Measurements from ENCODE around the gene ASMTL. TPM values are rescaled to one million over a fixed set of nuclear protein-coding genes. Genes with fewer than 3 reads are reported as not detected.

Gene ASMTL
- total RNA-seq, 2 donors from 2014 or later: 30.8 to 43.5 TPM

GRCh38 chrX:1424147-1424851 lies 28.4 kb downstream of the ASMTL start:
- no peak overlapping the region for H3K4me3 ChIP-seq
- TF ChIP-seq, protein P1, sequence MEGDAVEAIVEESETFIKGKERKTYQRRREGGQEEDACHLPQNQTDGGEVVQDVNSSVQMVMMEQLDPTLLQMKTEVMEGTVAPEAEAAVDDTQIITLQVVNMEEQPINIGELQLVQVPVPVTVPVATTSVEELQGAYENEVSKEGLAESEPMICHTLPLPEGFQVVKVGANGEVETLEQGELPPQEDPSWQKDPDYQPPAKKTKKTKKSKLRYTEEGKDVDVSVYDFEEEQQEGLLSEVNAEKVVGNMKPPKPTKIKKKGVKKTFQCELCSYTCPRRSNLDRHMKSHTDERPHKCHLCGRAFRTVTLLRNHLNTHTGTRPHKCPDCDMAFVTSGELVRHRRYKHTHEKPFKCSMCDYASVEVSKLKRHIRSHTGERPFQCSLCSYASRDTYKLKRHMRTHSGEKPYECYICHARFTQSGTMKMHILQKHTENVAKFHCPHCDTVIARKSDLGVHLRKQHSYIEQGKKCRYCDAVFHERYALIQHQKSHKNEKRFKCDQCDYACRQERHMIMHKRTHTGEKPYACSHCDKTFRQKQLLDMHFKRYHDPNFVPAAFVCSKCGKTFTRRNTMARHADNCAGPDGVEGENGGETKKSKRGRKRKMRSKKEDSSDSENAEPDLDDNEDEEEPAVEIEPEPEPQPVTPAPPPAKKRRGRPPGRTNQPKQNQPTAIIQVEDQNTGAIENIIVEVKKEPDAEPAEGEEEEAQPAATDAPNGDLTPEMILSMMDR (IDR thresholded peaks at IDR 0.05): no peak
- ATAC-seq (ENCODE audit: insufficient number of reproducible peaks, low FRiP score, low read depth) (no peak), DNase-seq (ENCODE audit: low spot score) (no peak)
- no peaks in the 10 kb centered on the region for H3K27me3 ChIP-seq (replicated peaks; ENCODE audit: insufficient read depth)
- H3K4me1 ChIP-seq (ENCODE audit: control insufficient read depth in 1 of 2, low read depth in 2 of 2): no peaks in the 10 kb centered on the region
- peaks cover 48% of the 10 kb centered on the region for H3K36me3 ChIP-seq
- peaks cover 11% of the 10 kb centered on the region for H3K9me3 ChIP-seq
- no peak overlapping the region for H3K27ac ChIP-seq

DNA sequence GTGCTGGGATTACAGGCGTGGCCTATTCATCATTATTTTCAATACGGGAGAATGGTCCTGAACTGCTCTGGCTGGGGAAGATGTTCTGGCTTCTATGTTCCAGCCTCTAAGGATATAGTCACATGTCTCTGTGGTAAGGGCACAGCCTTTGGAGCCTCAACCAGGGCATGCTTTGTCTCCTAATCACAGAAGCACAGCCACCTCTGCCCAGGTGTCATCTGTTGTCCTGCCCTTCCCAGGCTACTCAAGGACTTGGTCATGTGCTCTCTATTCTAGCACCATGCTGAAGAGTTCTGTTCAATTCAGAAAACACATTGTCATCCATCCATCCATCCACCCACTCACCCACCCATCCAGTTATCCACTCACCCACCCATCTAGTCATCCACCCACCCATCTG lies 29.5 kb downstream of the ASMTL start:
- Histone ChIP-seq H3K4me3 (no peak overlapping the region), H3K9me3 (peaks cover 11% of the 10 kb centered on the region), H3K27ac (no peak overlapping the region), H3K27me3 (replicated peaks; ENCODE audit: insufficient read depth) (no peaks in the 10 kb centered on the region), H3K36me3 (peaks cover 57% of the 10 kb centered on the region), H3K4me1 (ENCODE audit: control insufficient read depth in 1 of 2, low read depth in 2 of 2) (no peaks in the 10 kb centered on the region)
- ATAC-seq (ENCODE audit: insufficient number of reproducible peaks, low FRiP score, low read depth) (no peak), DNase-seq (ENCODE audit: low spot score) (no peak)
- TF ChIP-seq, protein P1 (IDR thresholded peaks at IDR 0.05): no peak

DNA sequence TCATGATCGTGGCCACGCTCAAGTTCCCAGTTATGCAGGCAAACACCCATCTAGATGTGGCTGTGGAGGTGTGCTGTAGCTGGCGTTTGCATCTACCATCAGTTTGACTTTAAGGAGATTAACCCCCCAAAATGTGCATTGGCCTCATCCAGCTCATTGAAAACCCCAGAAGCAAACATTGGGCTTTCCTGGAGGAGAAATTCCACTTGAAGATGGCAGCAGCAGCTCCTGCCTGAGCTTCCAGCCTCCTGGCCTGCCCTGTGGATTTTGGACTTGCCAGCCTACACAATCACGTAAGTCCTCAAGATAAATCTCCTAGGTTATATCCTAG lies 30.6 kb downstream of the ASMTL start:
- DNase-seq (ENCODE audit: low spot score) (no peak), ATAC-seq (ENCODE audit: insufficient number of reproducible peaks, low FRiP score, low read depth) (no peak)
- H3K4me3 ChIP-seq: no peak overlapping the region
- H3K27ac ChIP-seq: no peak overlapping the region
- peaks cover 56% of the 10 kb centered on the region for H3K36me3 ChIP-seq
- H3K4me1 ChIP-seq (ENCODE audit: control insufficient read depth in 1 of 2, low read depth in 2 of 2): no peaks in the 10 kb centered on the region
- TF ChIP-seq, protein P1 (IDR thresholded peaks at IDR 0.05): no peak
- H3K9me3 ChIP-seq: peaks cover 11% of the 10 kb centered on the region
- H3K27me3 ChIP-seq (replicated peaks; ENCODE audit: insufficient read depth): no peaks in the 10 kb centered on the region

DNA sequence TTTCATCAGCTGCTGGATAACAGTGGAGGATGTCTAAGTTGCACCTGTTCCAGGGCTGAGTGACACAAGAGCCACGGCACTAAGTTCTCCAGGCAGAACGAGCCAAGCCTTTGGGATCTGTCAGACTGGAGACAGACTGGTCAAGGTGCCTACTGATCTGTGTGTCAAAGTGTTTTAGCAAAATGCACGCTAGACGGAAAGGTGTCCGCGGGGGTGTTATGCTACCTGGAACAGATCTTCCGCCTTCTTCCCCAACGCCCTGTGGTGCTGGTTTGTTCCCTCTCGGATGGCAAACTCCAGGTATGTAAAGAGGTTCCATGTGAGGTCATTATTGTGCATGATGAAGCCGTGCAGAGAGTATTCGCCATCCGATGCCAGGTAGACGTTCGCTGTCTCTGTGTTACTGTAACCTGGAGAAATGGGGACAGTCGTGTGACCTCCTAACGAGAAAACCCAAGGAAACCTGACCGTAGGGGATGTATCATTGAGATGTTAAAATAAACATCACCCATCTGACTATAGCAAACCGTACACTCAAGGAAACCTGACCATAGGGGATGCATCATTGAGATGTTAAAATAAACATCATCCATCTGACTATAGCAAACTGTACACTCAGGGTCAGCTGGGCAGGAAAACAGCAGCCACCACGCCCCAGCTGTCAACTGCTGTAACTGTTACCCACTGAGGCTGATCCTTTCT lies 31.1 kb downstream of the ASMTL start:
- TF ChIP-seq, protein P1 (IDR thresholded peaks at IDR 0.05): no peak
- no peak for ATAC-seq (ENCODE audit: insufficient number of reproducible peaks, low FRiP score, low read depth)
- no peak overlapping the region for H3K4me3 ChIP-seq
- H3K27me3 ChIP-seq (replicated peaks; ENCODE audit: insufficient read depth): no peaks in the 10 kb centered on the region
- H3K36me3 ChIP-seq: peaks cover 55% of the 10 kb centered on the region
- no peak for DNase-seq (ENCODE audit: low spot score)
- H3K4me1 ChIP-seq (ENCODE audit: control insufficient read depth in 1 of 2, low read depth in 2 of 2): no peaks in the 10 kb centered on the region
- H3K9me3 ChIP-seq: peaks cover 11% of the 10 kb centered on the region
- no peak overlapping the region for H3K27ac ChIP-seq

DNA sequence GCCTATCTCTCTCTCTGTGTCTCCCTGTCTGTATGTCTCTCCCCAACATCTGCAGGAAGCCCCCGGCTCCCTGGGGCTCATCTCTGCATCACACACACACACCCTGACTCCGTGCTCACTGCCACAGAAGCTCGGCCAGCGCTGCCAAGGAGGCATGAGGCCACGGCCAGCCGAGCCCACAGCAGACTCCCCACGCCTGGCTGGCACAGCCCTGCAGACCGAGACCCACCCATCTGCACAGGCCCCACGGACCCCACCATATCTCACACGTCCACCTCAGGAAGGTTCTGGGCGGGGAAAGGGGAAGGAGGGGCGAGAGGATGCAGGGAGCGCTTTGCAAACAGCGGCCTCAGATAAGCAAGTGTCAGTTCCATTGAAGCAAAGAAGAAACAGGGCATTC lies 32.3 kb downstream of the ASMTL start:
- no peak for DNase-seq (ENCODE audit: low spot score)
- TF ChIP-seq, protein P1 (IDR thresholded peaks at IDR 0.05): no peak
- no peak for ATAC-seq (ENCODE audit: insufficient number of reproducible peaks, low FRiP score, low read depth)

More for the DNA sequence above, 32.3 kb downstream of the ASMTL start:
- Histone ChIP-seq H3K9me3 (peaks cover 11% of the 10 kb centered on the region), H3K36me3 (peaks cover 52% of the 10 kb centered on the region), H3K4me1 (ENCODE audit: control insufficient read depth in 1 of 2, low read depth in 2 of 2) (no peaks in the 10 kb centered on the region), H3K27ac (no peak overlapping the region), H3K27me3 (replicated peaks; ENCODE audit: insufficient read depth) (no peaks in the 10 kb centered on the region), H3K4me3 (no peak overlapping the region)

Measured in thoracic aorta (tissue), 2 donors.